ENCODE data around the gene ABHD13.

The ABHD13 gene

GRCh38 chr13:108218044-108218974 lies at the start of gene ABHD13:
Gene ABHD13, plus strand, starts transcription at chr13:108218392. Its CDS starts 10,827 bp downstream, at chr13:108229219.
- no peaks in the 10 kb centered on the region for H3K36me3 ChIP-seq (replicated peaks)
- peak within 1 kb of the TSS; percentile 65 for H3K4me3 ChIP-seq
- H3K4me1 ChIP-seq, result peaks cover 11% of the 10 kb centered on the region
- in situ Hi-C loops (cut with MboI; ENCODE audit: low sequenced_read_pairs), result no loop called here
- no peaks in the 10 kb centered on the region for H3K9me3 ChIP-seq
- peak; percentile 88 to 94 for DNase-seq (ENCODE audit: low spot score in 2 of 2)
- H3K27me3 ChIP-seq (ENCODE audit: low read depth), result no peaks in the 10 kb centered on the region

GRCh38 chr13:108168929-108169328 lies 49.3 kb upstream of the ABHD13 start:
- Histone ChIP-seq H3K36me3 (replicated peaks) (no peaks in the 10 kb centered on the region), H3K4me1 (no peaks in the 10 kb centered on the region), H3K4me3 (no peak overlapping the region), H3K27me3 (ENCODE audit: low read depth) (no peaks in the 10 kb centered on the region), H3K9me3 (0 out of 2 replicates have a peak, but pooled peaks cover 3% of the 10 kb centered on the region)
- in situ Hi-C loops (cut with MboI; ENCODE audit: low sequenced_read_pairs), result loop anchor here (25.0 kb wide), 1 partner anchor 957 kb away; no protein-coding TSS in a partner anchor
- no peak for DNase-seq (ENCODE audit: low spot score in 2 of 2)

GRCh38 chr13:108176685-108177274 lies 41.4 kb upstream of the ABHD13 start:
- Histone ChIP-seq H3K27me3 (ENCODE audit: low read depth) (no peaks in the 10 kb centered on the region), H3K4me1 (no peaks in the 10 kb centered on the region), H3K4me3 (no peak overlapping the region), H3K36me3 (replicated peaks) (no peaks in the 10 kb centered on the region), H3K9me3 (no peaks in the 10 kb centered on the region)
- in situ Hi-C loops (cut with MboI; ENCODE audit: low sequenced_read_pairs), result no loop called here
- peak in 1 of 2 experiments; percentile 71 for DNase-seq (ENCODE audit: low spot score in 2 of 2)

GRCh38 chr13:108178078-108178477 lies 40.1 kb upstream of the ABHD13 start:
- Histone ChIP-seq H3K27me3 (ENCODE audit: low read depth) (no peaks in the 10 kb centered on the region), H3K36me3 (replicated peaks) (no peaks in the 10 kb centered on the region), H3K4me1 (no peaks in the 10 kb centered on the region), H3K9me3 (no peaks in the 10 kb centered on the region), H3K4me3 (no peak overlapping the region)
- in situ Hi-C loops (cut with MboI; ENCODE audit: low sequenced_read_pairs), result no loop called here
- no peak for DNase-seq (ENCODE audit: low spot score in 2 of 2)

- Histone ChIP-seq H3K4me3 (no peak overlapping the region), H3K9me3 (no peaks in the 10 kb centered on the region), H3K36me3 (replicated peaks) (no peaks in the 10 kb centered on the region), H3K4me1 (no peaks in the 10 kb centered on the region), H3K27me3 (ENCODE audit: low read depth) (peaks cover 3% of the 10 kb centered on the region)
- in situ Hi-C loops (cut with MboI; ENCODE audit: low sequenced_read_pairs), result no loop called here
- no peak for DNase-seq (ENCODE audit: low spot score in 2 of 2)
Measured at GRCh38 chr13:108182652-108183051, 35.5 kb upstream of the ABHD13 start.

GRCh38 chr13:108185223-108185622 lies 33.0 kb upstream of the ABHD13 start:
- H3K4me1 ChIP-seq, result no peaks in the 10 kb centered on the region
- no peak overlapping the region for H3K4me3 ChIP-seq
- peaks cover 8% of the 10 kb centered on the region for H3K27me3 ChIP-seq (ENCODE audit: low read depth)
- no peak for DNase-seq (ENCODE audit: low spot score in 2 of 2)
- no peaks in the 10 kb centered on the region for H3K36me3 ChIP-seq (replicated peaks)
- in situ Hi-C loops (cut with MboI; ENCODE audit: low sequenced_read_pairs), result no loop called here
- no peaks in the 10 kb centered on the region for H3K9me3 ChIP-seq

GRCh38 chr13:108188260-108188659 lies 29.9 kb upstream of the ABHD13 start:
- H3K9me3 ChIP-seq, result no peaks in the 10 kb centered on the region
- H3K27me3 ChIP-seq (ENCODE audit: low read depth), result peaks cover 8% of the 10 kb centered on the region
- no peaks in the 10 kb centered on the region for H3K36me3 ChIP-seq (replicated peaks)
- no peak for DNase-seq (ENCODE audit: low spot score in 2 of 2)
- in situ Hi-C loops (cut with MboI; ENCODE audit: low sequenced_read_pairs), result no loop called here
- H3K4me1 ChIP-seq, result no peaks in the 10 kb centered on the region
- no peak overlapping the region for H3K4me3 ChIP-seq

GRCh38 chr13:108190897-108191296 lies 27.3 kb upstream of the ABHD13 start:
- in situ Hi-C loops (cut with MboI; ENCODE audit: low sequenced_read_pairs), result no loop called here
- Histone ChIP-seq H3K36me3 (replicated peaks) (no peaks in the 10 kb centered on the region), H3K4me1 (no peaks in the 10 kb centered on the region), H3K9me3 (no peaks in the 10 kb centered on the region), H3K4me3 (no peak overlapping the region), H3K27me3 (ENCODE audit: low read depth) (peaks cover 5% of the 10 kb centered on the region)
- no peak for DNase-seq (ENCODE audit: low spot score in 2 of 2)

- no peaks in the 10 kb centered on the region for H3K4me1 ChIP-seq
- DNase-seq (ENCODE audit: low spot score in 2 of 2), result no peak
- H3K9me3 ChIP-seq, result no peaks in the 10 kb centered on the region
- H3K4me3 ChIP-seq, result no peak overlapping the region
- in situ Hi-C loops (cut with MboI; ENCODE audit: low sequenced_read_pairs), result no loop called here
- no peaks in the 10 kb centered on the region; the same call in 1 of the 2 replicates for H3K27me3 ChIP-seq (ENCODE audit: low read depth)
- H3K36me3 ChIP-seq (replicated peaks), result no peaks in the 10 kb centered on the region
Measured at GRCh38 chr13:108193806-108194205, 24.4 kb upstream of the ABHD13 start.

GRCh38 chr13:108194435-108194936 lies 23.7 kb upstream of the ABHD13 start:
- H3K4me3 ChIP-seq, result no peak overlapping the region
- no peaks in the 10 kb centered on the region for H3K36me3 ChIP-seq (replicated peaks)
- H3K4me1 ChIP-seq, result no peaks in the 10 kb centered on the region
- no peak for DNase-seq (ENCODE audit: low spot score in 2 of 2)
- H3K27me3 ChIP-seq (ENCODE audit: low read depth), result no peaks in the 10 kb centered on the region
- no peaks in the 10 kb centered on the region for H3K9me3 ChIP-seq
- in situ Hi-C loops (cut with MboI; ENCODE audit: low sequenced_read_pairs), result no loop called here

- Histone ChIP-seq H3K27me3 (ENCODE audit: low read depth) (no peaks in the 10 kb centered on the region), H3K4me1 (no peaks in the 10 kb centered on the region), H3K4me3 (no peak overlapping the region), H3K9me3 (no peaks in the 10 kb centered on the region), H3K36me3 (replicated peaks) (no peaks in the 10 kb centered on the region)
- DNase-seq (ENCODE audit: low spot score in 2 of 2), result no peak
- in situ Hi-C loops (cut with MboI; ENCODE audit: low sequenced_read_pairs), result no loop called here
Measured at GRCh38 chr13:108195146-108195545, 23.0 kb upstream of the ABHD13 start.

- DNase-seq (ENCODE audit: low spot score in 2 of 2), result no peak
- Histone ChIP-seq H3K9me3 (no peaks in the 10 kb centered on the region), H3K4me3 (no peak overlapping the region), H3K4me1 (no peaks in the 10 kb centered on the region), H3K36me3 (replicated peaks) (no peaks in the 10 kb centered on the region), H3K27me3 (ENCODE audit: low read depth) (no peaks in the 10 kb centered on the region)
- in situ Hi-C loops (cut with MboI; ENCODE audit: low sequenced_read_pairs), result no loop called here
Measured at GRCh38 chr13:108195861-108196260, 22.3 kb upstream of the ABHD13 start.

- no peaks in the 10 kb centered on the region for H3K9me3 ChIP-seq
- H3K27me3 ChIP-seq (ENCODE audit: low read depth), result no peaks in the 10 kb centered on the region
- no peak for DNase-seq (ENCODE audit: low spot score in 2 of 2)
- in situ Hi-C loops (cut with MboI; ENCODE audit: low sequenced_read_pairs), result no loop called here
- no peak overlapping the region for H3K4me3 ChIP-seq
- no peaks in the 10 kb centered on the region for H3K4me1 ChIP-seq
- no peaks in the 10 kb centered on the region for H3K36me3 ChIP-seq (replicated peaks)
Measured at GRCh38 chr13:108200781-108201398, 17.3 kb upstream of the ABHD13 start.

- in situ Hi-C loops (cut with MboI; ENCODE audit: low sequenced_read_pairs), result no loop called here
- Histone ChIP-seq H3K4me3 (no peak overlapping the region), H3K4me1 (no peaks in the 10 kb centered on the region; the same call in none of the 2 replicates), H3K9me3 (no peaks in the 10 kb centered on the region), H3K36me3 (replicated peaks) (peaks cover 6% of the 10 kb centered on the region; the same call in 1 of the 2 replicates), H3K27me3 (ENCODE audit: low read depth) (no peaks in the 10 kb centered on the region)
- DNase-seq (ENCODE audit: low spot score in 2 of 2), result no peak
Measured at GRCh38 chr13:108210551-108210950, 7.6 kb upstream of the ABHD13 start.
